ENCODE data around the gene CDH24.
"Not testable (repeated sequence)": the region's sequence is repeated elsewhere in the genome, so short reads cannot be mapped to it uniquely, and the experiment has no call there.

Gene CDH24

GRCh38 chr14:23015618-23016017, 41.7 kb downstream of the CDH24 start:
- no peak for DNase-seq

- not testable (repeated sequence) for DNase-seq
Observed at GRCh38 chr14:23013749-23014054, 43.6 kb downstream of the CDH24 start.

GRCh38 chr14:23013054-23013748, 44.1 kb downstream of the CDH24 start:
- DNase-seq: no peak

GRCh38 chr14:23009939-23010726, 47.2 kb downstream of the CDH24 start, which contains the start of gene C14orf93:
Gene C14orf93 (minus strand): TSS chr14:23010143. CDS start chr14:22999023, 11,120 bp downstream.
- peak; percentile 75 for DNase-seq

GRCh38 chr14:23009483-23009938, 47.8 kb downstream of the CDH24 start:
- no peak for DNase-seq

- no peak for DNase-seq
Observed at GRCh38 chr14:23008831-23009230, 48.5 kb downstream of the CDH24 start.

GRCh38 chr14:23006544-23007419, 50.5 kb downstream of the CDH24 start:
- peak; percentile 94 for DNase-seq

- DNase-seq: no peak
Observed at GRCh38 chr14:23006188-23006534, 51.2 kb downstream of the CDH24 start.

- DNase-seq: no peak
Observed at GRCh38 chr14:23005451-23006187, 51.7 kb downstream of the CDH24 start.

GRCh38 chr14:23004274-23004673, 53.0 kb downstream of the CDH24 start:
- DNase-seq: not testable (repeated sequence)

- DNase-seq: no peak
Observed at GRCh38 chr14:23002592-23002991, 54.7 kb downstream of the CDH24 start.

GRCh38 chr14:23000860-23001259, 56.5 kb downstream of the CDH24 start:
- no peak for DNase-seq

GRCh38 chr14:22998329-22999012, 58.8 kb downstream of the CDH24 start:
- DNase-seq: no peak

GRCh38 chr14:22997676-22998323, 59.5 kb downstream of the CDH24 start:
- no peak for DNase-seq

Data from activated T-cell treated with anti-CD3 and anti-CD28 coated beads for 4 hours (primary cell).